HG02588 (cell line): ENCODE measurements around the gene RFT1.

Experiments
- ATAC-seq: cut with Tn5 transposase; IDR thresholded peaks from one replicate; pipeline ENCODE4 v1.9.1; 2021; ENCODE audit warnings: mild to moderate bottlenecking, moderate library complexity; ENCODE audit not compliant: unreplicated experiment

RFT1 gene

GRCh38 chr3:53150247-53151085 lies 20.2 kb upstream of the RFT1 start:
- no peak for ATAC-seq

- ATAC-seq, result no peak
These were observed 19.5 kb upstream of the RFT1 start for GRCh38 chr3:53149699-53150098.

GRCh38 chr3:53149006-53149690 lies 18.9 kb upstream of the RFT1 start:
- ATAC-seq, result no peak

- ATAC-seq, result no peak
These were observed 17.7 kb upstream of the RFT1 start for GRCh38 chr3:53147903-53148400.

- no peak for ATAC-seq
These were observed 17.1 kb upstream of the RFT1 start for GRCh38 chr3:53147151-53147902.

- ATAC-seq, result no peak
These were observed 16.2 kb upstream of the RFT1 start for GRCh38 chr3:53146319-53146891.

- no peak for ATAC-seq
These were observed 15.5 kb upstream of the RFT1 start for GRCh38 chr3:53145713-53146080.

- ATAC-seq, result no peak
These were observed 14.9 kb upstream of the RFT1 start for GRCh38 chr3:53144862-53145712.

- ATAC-seq, result no peak
These were observed 14.2 kb upstream of the RFT1 start for GRCh38 chr3:53144446-53144845.

- no peak for ATAC-seq
These were observed 12.8 kb upstream of the RFT1 start for GRCh38 chr3:53142986-53143385.

- no peak for ATAC-seq
These were observed 10.9 kb upstream of the RFT1 start for GRCh38 chr3:53140847-53141845.

GRCh38 chr3:53139906-53140846 lies 9.9 kb upstream of the RFT1 start:
- ATAC-seq, result no peak

GRCh38 chr3:53137835-53138446 lies 7.7 kb upstream of the RFT1 start:
- no peak for ATAC-seq

GRCh38 chr3:53137221-53137620 lies 7.0 kb upstream of the RFT1 start:
- ATAC-seq, result no peak

- peak; percentile 41 for ATAC-seq
These were observed 4.5 kb upstream of the RFT1 start for GRCh38 chr3:53134631-53135232.

- no peak for ATAC-seq
These were observed 2.1 kb upstream of the RFT1 start for GRCh38 chr3:53132347-53132746.

- ATAC-seq, result no peak
These were observed 861 bp upstream of the RFT1 start for GRCh38 chr3:53131096-53131495.
